GM21786 (cell line): ENCODE results near the gene LDB2.

Experiments
- ATAC-seq: cut with Tn5 transposase; IDR thresholded peaks from one replicate; pipeline ENCODE4 v1.9.1; 2021; ENCODE audit not compliant: unreplicated experiment

Gene LDB2

DNA sequence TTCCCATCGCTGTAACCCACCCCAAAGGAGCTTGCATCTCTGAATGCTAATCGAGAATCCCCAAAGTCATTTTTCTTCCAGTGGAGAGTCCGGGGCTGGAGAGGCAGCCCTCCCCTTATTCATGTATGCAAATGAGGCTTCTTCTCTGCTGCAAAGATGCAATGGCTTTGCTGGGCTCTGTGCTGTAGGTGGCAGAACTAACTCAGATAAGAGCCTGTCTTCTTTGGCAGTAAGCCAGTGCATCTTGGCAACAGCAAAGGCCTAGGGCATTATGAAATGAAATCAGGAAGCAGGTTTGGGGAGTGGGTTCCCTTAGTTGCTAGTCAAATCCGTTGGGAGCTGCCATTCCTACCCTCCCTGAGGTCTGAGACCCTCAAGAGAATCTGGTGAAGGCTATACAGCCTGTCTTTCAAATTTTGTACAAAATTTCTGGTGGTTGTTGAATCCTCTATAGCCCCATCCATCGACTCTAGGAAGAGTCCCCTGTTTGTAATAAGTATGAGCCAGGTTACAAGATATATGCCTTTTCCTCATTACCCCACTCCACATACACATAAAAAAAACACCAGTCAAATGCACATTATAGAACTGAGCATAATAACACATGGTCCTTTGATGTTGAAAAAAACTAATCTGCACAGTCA lies 381.5 kb downstream of the LDB2 start:
- ATAC-seq: no peak

DNA sequence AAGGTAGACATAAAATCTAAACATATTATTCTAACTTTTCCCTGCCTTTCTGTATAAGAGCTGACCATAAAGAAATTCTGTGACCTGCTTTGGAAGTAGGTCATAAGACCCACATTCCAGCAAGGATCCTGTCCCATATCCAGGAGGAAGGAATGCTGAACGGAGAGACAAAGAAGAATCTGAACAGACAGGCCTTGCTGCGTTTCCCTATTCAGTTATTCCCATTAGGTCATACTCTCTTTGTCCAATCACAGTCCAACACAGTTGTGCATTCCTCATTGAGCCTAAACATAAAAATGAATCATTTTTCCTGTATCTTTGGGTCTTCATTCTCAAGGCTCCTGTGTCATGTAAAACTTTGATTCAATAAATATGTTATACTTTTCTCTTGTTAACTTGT lies 384.6 kb downstream of the LDB2 start:
- ATAC-seq: no peak

DNA sequence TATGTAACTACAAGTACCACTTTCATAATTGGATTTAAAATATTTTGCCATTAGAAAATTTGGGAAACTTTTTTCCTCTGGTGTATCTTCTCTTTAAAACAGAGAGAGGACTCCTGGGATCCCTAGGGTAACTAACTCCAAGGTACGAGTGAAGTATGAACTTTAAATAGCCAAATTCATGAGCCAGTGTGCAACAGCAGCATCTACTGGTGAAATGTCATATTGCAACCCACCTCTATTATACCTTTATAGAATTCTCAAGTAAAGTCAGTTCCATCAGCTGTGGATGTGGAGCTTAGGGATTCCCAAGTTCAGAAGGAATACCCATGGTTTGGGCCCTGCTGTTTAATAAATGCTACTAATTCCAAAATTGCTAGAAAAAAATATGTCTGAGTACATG lies 389.5 kb downstream of the LDB2 start:
- ATAC-seq: no peak

DNA sequence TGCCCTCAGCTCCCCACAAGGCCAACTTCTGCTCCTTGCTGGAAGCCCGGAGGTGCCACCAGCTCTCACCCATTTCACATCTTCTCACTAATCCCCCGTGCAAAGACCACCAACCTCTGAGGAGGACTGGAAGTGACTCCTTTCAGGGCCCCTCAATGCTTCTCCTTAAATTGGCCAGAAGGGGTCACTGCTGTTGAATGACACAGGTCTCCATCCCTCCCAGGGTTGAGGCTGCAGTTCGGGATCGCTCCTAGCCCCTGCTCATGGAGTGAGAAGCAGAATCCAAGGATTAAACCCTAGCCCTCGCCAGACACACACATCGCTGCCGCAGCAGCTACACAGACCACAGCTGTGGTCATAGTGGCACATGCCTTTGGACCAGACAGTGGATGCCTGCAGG lies 392.7 kb downstream of the LDB2 start:
- ATAC-seq: no peak

DNA sequence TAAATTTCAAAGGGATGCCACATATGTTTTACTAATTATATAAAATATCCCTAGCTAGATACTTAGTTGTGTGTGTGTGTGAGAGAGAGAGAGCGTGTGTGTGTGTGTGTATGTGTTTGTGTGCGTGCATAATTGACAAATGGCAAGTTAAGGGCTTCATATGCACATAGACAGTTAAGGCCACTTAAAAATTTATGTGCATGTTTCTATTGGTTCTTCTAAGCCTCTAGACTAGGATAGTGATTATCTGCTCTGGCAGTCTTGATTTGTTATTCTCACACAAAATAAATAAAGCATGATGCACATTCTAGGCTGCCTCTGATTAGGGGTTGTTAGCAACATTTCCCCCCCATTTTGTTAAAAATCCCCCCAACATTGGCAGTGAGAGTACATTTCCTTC lies 393.2 kb downstream of the LDB2 start:
- ATAC-seq: no peak

DNA sequence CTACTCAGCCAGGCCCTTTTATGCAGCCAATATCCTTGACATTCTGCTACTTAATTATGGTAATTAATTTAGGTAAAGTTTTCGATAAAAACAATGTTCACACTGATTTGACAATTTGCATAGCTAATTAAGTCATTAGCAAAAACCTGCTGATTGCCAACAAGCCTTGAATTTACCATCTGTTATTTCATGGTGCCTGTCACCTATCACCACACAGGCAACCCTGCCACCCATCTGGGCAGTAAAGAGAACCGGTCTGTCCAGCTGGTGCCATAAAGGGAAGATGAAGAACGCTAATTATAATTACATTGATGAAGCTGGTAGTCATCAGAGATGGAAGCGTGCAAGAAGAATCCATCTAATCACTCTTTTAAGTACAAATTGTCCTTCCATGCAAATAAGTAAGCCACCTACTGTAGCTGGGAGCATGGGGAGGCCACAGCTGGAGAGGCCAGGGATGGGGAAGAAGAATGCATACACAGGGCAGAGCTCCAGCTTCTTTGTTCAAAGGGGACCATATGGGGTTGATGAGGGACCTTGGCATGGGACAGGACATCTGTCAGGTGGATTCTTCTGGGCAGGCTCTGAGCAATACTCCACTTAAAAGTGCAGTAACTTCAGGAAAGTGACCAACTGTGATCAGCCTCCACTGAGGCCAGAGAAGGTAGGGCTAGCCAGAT lies 394.9 kb downstream of the LDB2 start:
- ATAC-seq: no peak

DNA sequence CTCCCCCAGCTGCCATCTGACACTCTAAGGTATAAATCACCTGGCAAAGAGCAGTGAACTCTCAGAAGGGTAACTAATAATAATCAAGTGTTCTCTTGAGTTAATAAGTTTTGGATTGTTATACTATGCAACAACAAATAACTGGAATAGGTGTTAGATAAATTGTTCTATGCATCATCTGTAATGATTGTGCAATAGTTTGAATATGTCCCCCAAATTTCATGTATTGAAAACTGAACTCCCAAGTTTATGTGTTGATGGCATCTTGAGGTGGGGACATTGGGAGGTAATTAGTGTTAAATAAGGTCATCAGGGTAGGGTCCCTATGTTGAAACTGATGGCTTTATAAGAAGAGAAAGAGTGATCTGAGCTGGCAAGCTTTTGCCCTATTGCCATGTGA lies 399.5 kb downstream of the LDB2 start:
- ATAC-seq: no peak

DNA sequence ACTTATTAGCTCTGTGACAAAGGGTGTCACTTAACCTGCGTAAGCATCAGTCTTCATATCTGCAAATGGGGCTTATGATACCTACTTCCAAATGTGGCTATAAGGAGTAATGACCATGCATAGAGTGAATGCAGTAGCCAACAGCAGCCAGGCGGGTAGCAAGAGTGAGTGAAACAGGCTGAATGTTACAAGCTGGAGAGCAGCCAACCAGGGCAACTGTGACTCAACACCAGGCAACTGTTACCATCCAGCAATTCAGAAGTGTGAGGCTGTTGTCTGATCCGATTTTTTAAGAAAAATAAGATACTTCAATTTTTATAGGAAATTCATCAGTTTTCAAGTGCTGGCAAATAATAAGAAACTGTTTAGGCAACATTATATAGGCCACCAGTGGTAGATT lies 401.9 kb downstream of the LDB2 start:
- ATAC-seq: no peak

DNA sequence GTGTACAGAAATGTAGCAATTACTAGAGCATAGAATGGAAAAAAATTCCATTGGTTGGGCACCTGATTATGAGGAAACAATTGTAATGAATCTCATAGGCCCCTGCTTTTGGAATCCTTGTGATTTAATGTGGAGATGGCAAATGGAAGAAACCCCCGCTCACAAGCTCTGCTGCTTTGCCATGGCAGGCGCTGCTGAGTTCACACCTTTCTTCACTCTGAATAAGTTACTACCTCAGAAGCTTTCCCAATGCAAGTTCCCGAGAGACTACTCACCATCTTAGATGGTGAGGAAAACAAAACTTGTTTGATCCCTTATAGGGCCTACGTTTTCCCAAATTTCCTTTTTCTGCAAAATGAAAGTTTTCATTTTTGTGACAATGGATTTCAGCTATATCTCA lies 405.6 kb downstream of the LDB2 start:
- ATAC-seq: no peak

DNA sequence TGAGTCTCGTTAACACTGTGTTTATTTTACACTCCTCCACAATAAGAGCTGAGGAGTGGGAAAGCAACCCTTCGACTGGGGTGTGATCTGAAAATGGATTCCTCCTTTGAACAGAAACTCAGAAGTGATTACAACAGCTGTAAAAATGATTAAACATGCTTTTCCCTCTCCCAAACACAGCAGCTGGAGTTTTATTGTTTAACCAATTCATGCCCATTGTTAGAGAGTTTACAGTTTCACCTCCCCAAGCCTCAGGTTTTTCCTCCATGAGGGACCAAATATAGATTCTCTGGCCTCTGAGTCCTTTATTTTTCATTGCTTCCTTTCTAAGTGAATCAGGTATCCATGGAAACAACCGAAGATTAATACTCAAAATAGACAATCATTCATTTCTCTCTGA lies 409.2 kb downstream of the LDB2 start:
- no peak for ATAC-seq

DNA sequence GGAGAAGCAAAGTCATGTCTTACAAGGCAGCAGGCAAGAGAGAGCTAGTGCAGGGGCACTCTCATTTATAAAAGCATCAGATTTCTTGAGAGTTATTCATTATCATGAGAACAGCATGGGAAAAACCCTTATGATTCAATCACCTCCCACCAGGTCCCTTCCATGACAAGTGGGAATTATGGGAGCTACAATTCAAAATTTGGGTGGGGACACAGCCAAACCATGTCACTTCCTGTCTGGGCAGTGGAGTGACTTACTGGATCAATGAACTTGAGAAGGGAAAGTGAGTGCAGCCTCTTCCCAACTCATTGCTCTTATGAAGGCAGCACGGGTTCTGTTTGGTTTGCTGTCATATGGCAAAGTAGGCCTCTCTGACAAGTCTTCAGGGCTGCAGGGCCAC lies 410.4 kb downstream of the LDB2 start:
- ATAC-seq: no peak

DNA sequence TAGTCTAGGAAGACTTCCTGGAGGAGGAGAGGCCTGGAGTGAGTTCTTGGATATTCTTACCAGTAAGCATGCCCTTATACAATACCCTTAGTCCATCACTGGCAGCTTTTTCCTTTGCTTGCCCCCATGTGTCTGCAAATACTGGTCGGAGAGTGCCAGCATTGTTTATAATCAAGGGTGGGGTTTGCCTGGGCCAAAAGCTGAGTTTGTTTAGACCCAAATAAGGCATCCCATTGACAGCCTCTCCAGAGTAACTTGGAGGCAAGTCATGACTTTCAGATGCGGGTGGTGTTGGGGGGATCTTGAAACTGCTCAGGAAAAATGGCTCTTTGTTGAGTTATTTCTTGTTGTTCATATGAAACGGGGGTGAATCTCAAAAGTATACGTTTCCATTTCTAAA lies 413.7 kb downstream of the LDB2 start:
- no peak for ATAC-seq

DNA sequence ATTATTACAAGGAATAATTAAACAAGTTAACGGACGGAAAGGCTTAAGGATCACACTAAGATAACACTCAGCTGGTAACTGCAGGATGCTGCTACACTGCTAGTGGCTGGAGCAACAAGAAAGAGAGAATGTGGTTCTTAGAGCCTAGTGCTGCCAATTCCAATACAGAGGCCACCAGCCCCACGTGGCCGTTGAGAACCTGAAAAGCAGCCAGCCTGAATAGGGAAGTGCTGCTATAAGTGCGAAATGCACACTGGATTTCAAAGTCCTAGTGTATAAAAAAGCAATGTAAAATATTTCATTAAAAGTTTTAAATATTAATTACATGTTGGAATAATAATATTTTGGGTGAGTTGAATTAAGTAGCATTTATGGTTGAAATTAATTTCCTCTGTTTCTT lies 414.9 kb downstream of the LDB2 start:
- ATAC-seq: no peak

DNA sequence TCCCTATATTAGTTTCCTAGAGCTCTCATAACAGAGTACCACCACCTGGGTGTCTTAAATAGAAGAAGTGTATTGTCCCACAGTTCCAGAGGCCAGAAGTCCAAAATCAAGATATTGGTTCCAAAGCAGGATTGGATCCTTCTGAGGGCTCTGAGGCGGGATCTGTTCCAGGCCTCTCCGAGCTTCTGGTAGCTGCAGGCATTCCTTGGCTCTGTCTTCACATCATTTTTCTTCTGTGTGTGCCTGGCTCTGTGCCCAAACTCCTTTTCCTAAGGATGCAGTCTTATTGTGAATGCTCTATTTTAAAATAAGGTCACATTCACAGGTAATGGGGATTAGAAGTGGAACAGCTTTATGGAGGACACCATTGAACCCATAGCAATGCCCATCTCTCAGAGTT lies 418.4 kb downstream of the LDB2 start:
- no peak for ATAC-seq

DNA sequence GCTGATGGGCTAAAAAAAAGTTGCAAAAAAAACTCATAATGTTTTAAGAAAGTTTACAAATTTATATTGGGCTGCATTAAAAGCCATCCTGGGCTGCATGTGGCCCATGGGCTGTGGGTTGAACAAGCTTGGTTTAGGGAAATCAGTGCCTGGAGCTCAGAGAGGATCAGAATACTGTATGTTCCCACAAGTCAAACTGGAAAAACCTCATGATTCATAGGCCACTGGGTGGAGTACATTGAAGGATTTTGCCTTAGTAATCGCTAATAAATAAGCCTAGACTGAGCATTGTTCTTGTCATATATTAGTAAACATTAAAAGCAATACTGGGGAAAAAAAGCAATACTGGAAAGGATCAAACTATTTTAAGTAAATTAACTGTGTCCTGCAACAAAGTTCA lies 425.9 kb downstream of the LDB2 start:
- ATAC-seq: no peak

DNA sequence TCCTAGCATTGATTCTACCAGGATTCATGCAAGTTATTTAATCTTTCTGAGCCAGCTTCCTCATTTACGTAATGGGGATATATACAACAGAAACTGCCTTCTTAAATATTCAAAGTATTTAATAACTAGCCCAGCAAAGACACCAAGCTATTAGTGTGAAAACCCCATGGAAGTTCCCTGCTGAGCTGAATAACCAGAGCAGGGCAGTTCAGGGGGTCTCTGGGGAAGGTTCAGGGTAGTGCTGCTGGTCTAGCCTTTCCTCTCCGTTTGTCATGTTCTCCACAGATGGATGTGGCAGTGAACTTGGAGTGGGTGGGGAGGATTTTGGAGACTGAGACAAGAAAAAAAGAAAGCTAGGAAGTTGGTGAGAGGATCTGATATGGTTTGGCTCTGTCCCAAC lies 431.4 kb downstream of the LDB2 start:
- no peak for ATAC-seq

DNA sequence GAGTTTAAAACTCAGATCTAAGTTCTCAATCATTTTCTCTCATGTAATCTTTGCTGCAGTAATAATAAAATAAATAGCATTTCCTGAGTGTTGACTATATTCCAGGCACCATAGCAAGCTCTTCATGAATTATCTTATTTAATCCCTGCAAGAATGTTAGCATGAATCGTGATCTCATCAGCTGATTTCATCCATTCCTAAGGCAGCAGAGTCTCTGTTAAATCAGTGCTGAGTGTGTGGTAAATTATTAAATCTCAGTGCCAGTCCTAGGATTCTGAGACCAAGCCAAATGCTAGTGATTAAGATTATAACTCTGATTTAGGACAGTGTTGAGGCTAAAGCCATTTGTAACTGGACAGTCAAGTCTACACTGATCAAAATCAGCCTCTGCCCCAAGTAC lies 431.9 kb downstream of the LDB2 start:
- ATAC-seq: no peak

DNA sequence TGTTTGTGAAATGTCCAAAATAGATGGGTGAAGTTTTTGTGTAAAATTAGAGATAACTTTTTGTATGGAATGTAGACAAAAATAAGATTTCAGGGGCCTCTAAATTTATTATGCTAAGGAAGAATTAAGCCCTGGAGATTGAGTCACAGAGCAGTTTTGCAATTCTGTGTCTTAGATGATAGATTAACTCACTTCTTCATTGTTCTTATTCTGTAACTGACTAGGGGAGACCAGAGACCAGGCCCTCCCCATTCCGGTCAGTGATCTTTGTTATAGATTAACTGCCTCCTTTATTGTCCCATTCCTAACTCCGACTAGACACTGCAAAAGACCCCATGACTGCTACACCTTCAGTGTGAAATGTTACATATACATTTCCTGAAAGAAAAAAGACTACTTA lies 433.8 kb downstream of the LDB2 start:
- ATAC-seq: no peak

DNA sequence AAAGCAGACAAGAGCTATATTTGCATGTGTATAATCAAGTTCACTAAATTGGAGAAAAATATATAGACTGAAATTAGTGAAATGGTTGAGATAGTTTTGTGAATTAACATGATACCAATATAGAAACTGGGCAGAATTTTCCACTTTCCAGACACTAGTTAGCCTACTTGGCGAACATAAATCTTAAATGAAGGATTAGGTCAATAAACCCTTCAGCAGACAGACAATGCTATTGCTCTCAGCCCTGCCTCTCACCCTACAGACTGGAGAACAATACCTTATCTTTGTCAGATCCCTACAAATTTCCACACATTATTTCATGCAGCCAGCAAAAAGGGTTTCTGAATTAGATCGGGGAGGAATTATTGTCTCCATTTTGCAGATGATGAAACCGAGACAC lies 435.8 kb downstream of the LDB2 start:
- no peak for ATAC-seq

DNA sequence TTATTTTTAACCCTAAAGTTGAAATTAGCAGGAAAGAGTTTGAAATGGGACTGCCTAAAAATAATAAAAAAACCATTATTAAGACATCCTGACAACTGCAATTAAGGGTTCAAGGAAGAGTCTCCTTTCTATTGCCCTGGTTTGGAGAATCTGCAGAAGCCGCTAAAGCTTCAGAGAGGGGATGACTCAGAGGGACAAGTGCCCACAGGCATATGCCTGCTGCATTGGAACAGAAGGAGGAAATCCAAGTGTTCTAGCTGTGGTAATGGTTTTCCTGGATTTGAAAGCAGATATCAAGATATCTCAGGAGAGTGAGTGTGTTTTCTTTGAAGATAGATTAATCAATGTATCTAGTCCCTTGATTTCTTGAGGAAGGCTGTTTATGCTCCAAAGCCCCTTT lies 437.1 kb downstream of the LDB2 start:
- no peak for ATAC-seq

DNA sequence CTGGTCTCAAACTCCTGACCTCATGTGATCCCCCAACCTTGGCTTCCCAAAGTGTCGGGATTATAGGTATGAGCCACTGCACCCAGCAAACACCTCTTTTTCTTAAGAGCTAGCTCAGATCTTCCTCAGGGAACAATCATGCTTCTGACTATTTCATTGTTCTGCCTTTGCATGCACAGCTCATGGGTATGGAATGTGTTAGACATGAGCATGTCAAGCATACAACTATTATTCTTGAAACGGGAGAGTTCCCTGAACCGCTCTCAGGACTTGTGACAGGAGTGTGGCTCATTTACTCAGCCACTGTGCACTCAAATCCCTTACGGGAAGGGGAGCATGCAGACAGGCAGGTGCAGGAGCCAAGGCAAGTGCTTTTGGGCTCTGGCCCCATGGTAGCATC lies 440.5 kb downstream of the LDB2 start:
- no peak for ATAC-seq
